DOHH2 (cell line): Measurements from ENCODE around the gene PLAAT4.
A peak's percentile ranks its signal among the peaks of the same experiment; 100 is the strongest.

Experiments used
- H3F3A ChIP-seq: fragments of 200-600 bp; sonication (generic), shearing (Covaris generic); 2 replicates; pipeline ENCODE4 v1.6.0; 2016; ENCODE audit warnings: antibody characterized with exemption, mild to moderate bottlenecking; ENCODE audit not compliant: control insufficient read depth, insufficient read depth
- H3K27ac ChIP-seq: fragments of 200-600 bp; sonication (generic); 2 replicates; pipeline ENCODE4 v1.5.1; 2014; ENCODE audit warnings: low read depth, mild to moderate bottlenecking, low read length, moderate library complexity
- H3K27me3 ChIP-seq: fragments of 200-600 bp; sonication (generic); 2 replicates; pipeline ENCODE4 v1.6.1; 2014; ENCODE audit warnings: mild to moderate bottlenecking, low read length, mixed read lengths; ENCODE audit not compliant: control insufficient read depth
- H3K36me3 ChIP-seq: fragments of 200-600 bp; sonication (generic); 2 replicates; pipeline ENCODE4 v1.6.1; 2014; ENCODE audit warnings: mild to moderate bottlenecking, low read length, moderate library complexity, mixed read lengths; ENCODE audit not compliant: control insufficient read depth
- H3K4me1 ChIP-seq: fragments of 200-600 bp; sonication (generic); 2 replicates; pipeline ENCODE4 v1.6.1; 2014; ENCODE audit warnings: mild to moderate bottlenecking, low read length, mixed read lengths; ENCODE audit not compliant: control insufficient read depth
- H3K4me2 ChIP-seq: fragments of 200-600 bp; sonication (generic); 2 replicates; pipeline ENCODE4 v1.6.0; 2014; ENCODE audit warnings: mild to moderate bottlenecking, low read length, moderate library complexity
- H3K4me3 ChIP-seq: fragments of 200-600 bp; sonication (generic); 2 replicates; pipeline ENCODE4 v1.5.1; 2014; ENCODE audit warnings: mild to moderate bottlenecking, low read length, mixed read lengths
- H3K79me2 ChIP-seq: fragments of 200-600 bp; sonication (generic); 2 replicates; pipeline ENCODE4 v1.6.1; 2014; ENCODE audit warnings: mild to moderate bottlenecking, low read length, mixed read lengths; ENCODE audit not compliant: control insufficient read depth
- H3K9me2 ChIP-seq: fragments of 200-600 bp; sonication (generic); replicated peaks from 2 replicates; pipeline ENCODE4 v1.6.1; 2014; ENCODE audit warnings: mild to moderate bottlenecking, low read length, mixed read lengths; ENCODE audit not compliant: control insufficient read depth
- H3K9me3 ChIP-seq: fragments of 200-600 bp; sonication (generic); 2 replicates; pipeline ENCODE4 v1.6.1; 2014; ENCODE audit warnings: antibody characterized with exemption, low read length, mixed read lengths; ENCODE audit not compliant: control insufficient read depth, insufficient read depth
- H4K20me1 ChIP-seq: fragments of 200-600 bp; sonication (generic); 2 replicates; pipeline ENCODE4 v1.6.0; 2014; ENCODE audit warnings: low read depth, mild to moderate bottlenecking, antibody characterized with exemption, low read length, moderate library complexity; ENCODE audit not compliant: control insufficient read depth, insufficient read depth
- EZH2phosphoT487 ChIP-seq: fragments of 200-600 bp; sonication (generic); IDR thresholded peaks from 2 replicates; pipeline ENCODE4 v1.6.1; 2017; ENCODE audit warnings: borderline replicate concordance, mild to moderate bottlenecking, antibody characterized with exemption, low read length, moderate library complexity, mixed read lengths
- TF ChIP-seq, protein P1 (sequence below): fragments of 200-600 bp; sonication (generic); IDR thresholded peaks from one replicate; pipeline ENCODE4 v1.5.1; 2014; ENCODE audit warnings: antibody characterized with exemption, mild to moderate bottlenecking, low read depth, low read length; ENCODE audit not compliant: poor library complexity, severe bottlenecking

PLAAT4 gene

DNA sequence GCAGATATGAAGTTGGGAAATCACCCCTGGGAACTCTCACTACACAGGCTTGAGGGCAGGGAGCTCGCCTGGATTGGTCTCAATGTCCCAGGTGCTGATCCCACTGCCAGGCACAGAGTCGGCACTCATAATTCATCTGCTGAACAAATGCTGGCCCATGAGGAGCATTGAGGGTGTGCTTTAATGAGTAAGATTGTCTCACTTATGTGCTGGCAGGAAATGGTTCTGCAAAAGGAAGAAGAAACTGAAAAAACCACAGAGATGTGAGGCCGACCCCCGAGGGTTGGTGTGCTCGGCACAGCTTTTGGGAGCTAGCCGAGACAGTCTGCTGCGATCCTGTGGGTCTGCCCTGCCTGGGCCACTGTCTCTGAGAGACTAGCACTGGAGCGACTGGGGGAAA is 17.2 kb downstream of the PLAAT4 start:
- Histone ChIP-seq H3K79me2 (no peaks in the 10 kb centered on the region), H3K9me3 (no peaks in the 10 kb centered on the region), H3K4me2 (peak overlapping the region; percentile 51), H3K27ac (no peak overlapping the region), H3K36me3 (no peaks in the 10 kb centered on the region), H3K4me1 (peaks cover 41% of the 10 kb centered on the region), H3K4me3 (peak overlapping the region; percentile 28), H3K9me2 (no peaks in the 10 kb centered on the region), H4K20me1 (no peaks in the 10 kb centered on the region), H3K27me3 (no peaks in the 10 kb centered on the region), H3F3A (no peaks in the 10 kb centered on the region)
- TF ChIP-seq, protein P1, sequence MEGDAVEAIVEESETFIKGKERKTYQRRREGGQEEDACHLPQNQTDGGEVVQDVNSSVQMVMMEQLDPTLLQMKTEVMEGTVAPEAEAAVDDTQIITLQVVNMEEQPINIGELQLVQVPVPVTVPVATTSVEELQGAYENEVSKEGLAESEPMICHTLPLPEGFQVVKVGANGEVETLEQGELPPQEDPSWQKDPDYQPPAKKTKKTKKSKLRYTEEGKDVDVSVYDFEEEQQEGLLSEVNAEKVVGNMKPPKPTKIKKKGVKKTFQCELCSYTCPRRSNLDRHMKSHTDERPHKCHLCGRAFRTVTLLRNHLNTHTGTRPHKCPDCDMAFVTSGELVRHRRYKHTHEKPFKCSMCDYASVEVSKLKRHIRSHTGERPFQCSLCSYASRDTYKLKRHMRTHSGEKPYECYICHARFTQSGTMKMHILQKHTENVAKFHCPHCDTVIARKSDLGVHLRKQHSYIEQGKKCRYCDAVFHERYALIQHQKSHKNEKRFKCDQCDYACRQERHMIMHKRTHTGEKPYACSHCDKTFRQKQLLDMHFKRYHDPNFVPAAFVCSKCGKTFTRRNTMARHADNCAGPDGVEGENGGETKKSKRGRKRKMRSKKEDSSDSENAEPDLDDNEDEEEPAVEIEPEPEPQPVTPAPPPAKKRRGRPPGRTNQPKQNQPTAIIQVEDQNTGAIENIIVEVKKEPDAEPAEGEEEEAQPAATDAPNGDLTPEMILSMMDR = no peak
- TF ChIP-seq EZH2phosphoT487 = no peak

DNA sequence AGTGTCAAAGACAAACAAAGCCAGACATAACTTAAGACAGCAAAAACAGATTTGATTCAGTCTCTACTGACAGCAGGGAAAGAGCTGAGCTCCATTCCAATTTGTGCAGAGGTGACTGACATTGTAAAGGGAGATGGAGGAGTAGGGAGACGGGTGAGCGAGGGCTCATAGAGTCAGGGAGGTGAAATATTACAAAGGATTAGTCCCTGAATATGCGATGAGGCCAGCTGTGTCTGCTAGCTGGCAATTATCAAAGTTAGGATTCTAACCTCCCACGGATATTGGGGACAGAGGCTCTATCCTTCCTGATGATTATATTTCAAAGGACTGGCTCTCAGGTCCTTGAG is 18.2 kb downstream of the PLAAT4 start:
- Histone ChIP-seq H3K9me2 (no peaks in the 10 kb centered on the region), H3K36me3 (no peaks in the 10 kb centered on the region), H3K9me3 (no peaks in the 10 kb centered on the region), H3K4me1 (peaks cover 41% of the 10 kb centered on the region), H3K27ac (no peak overlapping the region), H3K79me2 (no peaks in the 10 kb centered on the region), H3K4me2 (no peak overlapping the region), H3F3A (no peaks in the 10 kb centered on the region), H3K4me3 (no peak overlapping the region), H4K20me1 (no peaks in the 10 kb centered on the region), H3K27me3 (no peaks in the 10 kb centered on the region)
- TF ChIP-seq, protein P1 = no peak
- no peak for TF ChIP-seq EZH2phosphoT487

DNA sequence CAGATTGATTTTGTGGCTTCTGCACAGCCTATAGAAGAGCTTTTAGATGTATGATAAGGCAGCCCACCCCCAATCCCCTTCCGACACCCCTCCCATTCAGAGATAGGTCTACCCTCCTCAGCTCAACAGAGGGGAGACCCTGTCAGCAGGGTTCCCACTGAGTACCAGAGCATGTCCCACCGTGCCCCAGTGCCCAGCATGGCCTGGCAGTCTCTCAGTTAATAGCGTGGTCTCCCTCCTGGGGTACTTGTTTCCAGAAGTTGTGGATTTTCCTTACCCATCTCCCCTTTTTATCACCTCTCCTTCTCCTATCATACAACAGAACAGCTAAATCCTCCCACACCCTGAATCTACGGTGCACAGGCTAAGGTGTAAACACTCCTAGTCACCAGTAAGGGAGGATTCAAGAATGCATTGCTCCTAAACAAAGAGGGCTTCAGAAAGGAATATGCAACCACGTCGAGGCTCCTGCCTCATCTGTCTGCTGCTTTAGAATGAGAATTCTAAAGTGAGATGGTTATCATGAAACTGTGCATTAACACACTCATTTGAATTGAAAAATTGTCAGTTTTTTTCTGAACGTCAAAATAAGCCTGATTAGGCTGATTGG is 19.9 kb downstream of the PLAAT4 start:
- H3K4me1 ChIP-seq = peaks cover 44% of the 10 kb centered on the region
- no peaks in the 10 kb centered on the region for H4K20me1 ChIP-seq
- no peak overlapping the region for H3K27ac ChIP-seq
- H3F3A ChIP-seq = no peaks in the 10 kb centered on the region
- H3K9me2 ChIP-seq = no peaks in the 10 kb centered on the region
- no peak for TF ChIP-seq EZH2phosphoT487
- TF ChIP-seq, protein P1 = no peak
- no peaks in the 10 kb centered on the region for H3K9me3 ChIP-seq
- no peak overlapping the region for H3K4me3 ChIP-seq
- H3K79me2 ChIP-seq = no peaks in the 10 kb centered on the region
- H3K27me3 ChIP-seq = no peaks in the 10 kb centered on the region
- peak overlapping the region; percentile 39 for H3K4me2 ChIP-seq
- H3K36me3 ChIP-seq = no peaks in the 10 kb centered on the region
